GM12878 (cell line): ENCODE data around the gene PCDH15.

Experiments
- CTCF ChIP-seq, 3 experiments: IDR thresholded peaks in 2 of 3; conservative IDR thresholded peaks in 1 of 3; 2 replicates each; pipeline ENCODE4 v1.5.1; 2011; ENCODE audit warnings: low read depth in 3 of 3, low read length in 3 of 3, mild to moderate bottlenecking in 3 of 3, control low read depth in 2 of 3, moderate library complexity in 2 of 3, inconsistent platforms in 1 of 3, mixed read lengths in 1 of 3; ENCODE audit not compliant: control insufficient read depth in 2 of 3, insufficient read depth in 1 of 3; ENCODE audit errors: extremely low read depth in 1 of 3
- NFIC ChIP-seq: IDR thresholded peaks from 2 replicates; pipeline ENCODE4 v1.6.1; 2012; ENCODE audit warnings: low read depth, mild to moderate bottlenecking, inconsistent platforms, low read length, moderate library complexity
- REST ChIP-seq: IDR thresholded peaks from 2 replicates; pipeline ENCODE4 v1.6.1; 2012; ENCODE audit warnings: mild to moderate bottlenecking, low read depth, low read length

- TF ChIP-seq REST: no peak
- TF ChIP-seq CTCF (IDR thresholded peaks at IDR 0.05 in 2 of 3, conservative IDR thresholded peaks at IDR 0.05 in 1 of 3; ENCODE audit: control insufficient read depth in 2 of 3, extremely low read depth in 1 of 3, insufficient read depth in 1 of 3, low read depth in 3 of 3, low read length in 3 of 3): no peak
- TF ChIP-seq NFIC: no peak
Measured at GRCh38 chr10:53864846-53865245, 936.2 kb downstream of the PCDH15 start.
